ENCODE results near the gene VPS13A.

- no peak for TF ChIP-seq CTCF (conservative IDR thresholded peaks at IDR 0.05 in 1 of 2, IDR thresholded peaks at IDR 0.05 in 1 of 2; ENCODE audit: low read depth in 1 of 2, low read length in 2 of 2)
- no peak for TF ChIP-seq EZH2 (IDR thresholded peaks at IDR 0.05; ENCODE audit: low read length, missing control alignments)
These were observed 44.3 kb upstream of the VPS13A start for GRCh38 chr9:77133011-77133410.

All from fibroblast of lung (primary cell).